Measurements from ENCODE around the gene RELT.

The RELT gene

GRCh38 chr11:73376160-73376802 is at the start of gene RELT:
Gene RELT (plus strand): TSS chr11:73376399. CDS start chr11:73389137, 12,738 bp downstream.
- FAIRE-seq = no peak

- no peak for FAIRE-seq
These were observed 49.0 kb upstream of the RELT start for GRCh38 chr11:73326929-73327811.

- no peak for FAIRE-seq
These were observed 48.3 kb upstream of the RELT start for GRCh38 chr11:73327812-73328364.

GRCh38 chr11:73330569-73331093 is 45.6 kb upstream of the RELT start:
- FAIRE-seq = no peak

- no peak for FAIRE-seq
These were observed 44.9 kb upstream of the RELT start for GRCh38 chr11:73331138-73331916.

GRCh38 chr11:73333173-73333572 is 43.0 kb upstream of the RELT start:
- no peak for FAIRE-seq

GRCh38 chr11:73333640-73334383 is 42.4 kb upstream of the RELT start:
- no peak for FAIRE-seq

GRCh38 chr11:73334384-73335203 is 41.6 kb upstream of the RELT start:
- FAIRE-seq = no peak

GRCh38 chr11:73335204-73335923 is 40.8 kb upstream of the RELT start:
- FAIRE-seq = no peak

GRCh38 chr11:73337846-73338245 is 38.4 kb upstream of the RELT start:
- FAIRE-seq = no peak

GRCh38 chr11:73338279-73338678 is 37.9 kb upstream of the RELT start:
- FAIRE-seq = no peak

- no peak for FAIRE-seq
These were observed 36.0 kb upstream of the RELT start for GRCh38 chr11:73340164-73340563.

GRCh38 chr11:73342633-73343032 is 33.6 kb upstream of the RELT start:
- FAIRE-seq = no peak

- no peak for FAIRE-seq
These were observed 32.9 kb upstream of the RELT start for GRCh38 chr11:73343076-73343873.

- no peak for FAIRE-seq
These were observed 32.0 kb upstream of the RELT start for GRCh38 chr11:73344191-73344607.

GRCh38 chr11:73345481-73346160 is 30.6 kb upstream of the RELT start:
- no peak for FAIRE-seq

GRCh38 chr11:73346186-73346935 is 29.8 kb upstream of the RELT start:
- no peak for FAIRE-seq

GRCh38 chr11:73347067-73347466 is 29.1 kb upstream of the RELT start:
- FAIRE-seq = no peak
